Endothelial cell of umbilical vein (primary cell): Measurements from ENCODE around the gene RELCH.

Source experiments
- JUN ChIP-seq: IDR thresholded peaks from 2 replicates; pipeline ENCODE4 v1.6.1; 2011; ENCODE audit warnings: borderline replicate concordance, low read depth; ENCODE audit not compliant: insufficient read length, insufficient read depth
- MYC ChIP-seq: IDR thresholded peaks from one replicate; pipeline ENCODE4 v1.6.1; 2011; ENCODE audit warnings: mild to moderate bottlenecking, low read depth, low read length
- POLR2A ChIP-seq: IDR thresholded peaks from 2 replicates; pipeline ENCODE4 v1.6.1; 2012; ENCODE audit warnings: low read depth, mild to moderate bottlenecking, control low read depth, low read length
- POLR2AphosphoS5 ChIP-seq: IDR thresholded peaks from 2 replicates; pipeline ENCODE4 v1.6.1; 2012; ENCODE audit warnings: low read depth, mild to moderate bottlenecking, control low read depth, low read length, moderate library complexity; ENCODE audit not compliant: insufficient read depth
- TF ChIP-seq, protein P1 (sequence below), 2 donors: IDR thresholded peaks; 1 replicate in 1 of 2; 2 replicates in 1 of 2; pipeline ENCODE4 v1.5.1; 2011; ENCODE audit warnings: low read length in 2 of 2, mild to moderate bottlenecking in 2 of 2, moderate library complexity in 2 of 2, control low read depth in 1 of 2, inconsistent platforms in 1 of 2, low read depth in 1 of 2; ENCODE audit not compliant: insufficient read depth in 1 of 2; ENCODE audit errors: extremely low read depth in 1 of 2
- TF ChIP-seq, protein P2 (sequence below): IDR thresholded peaks from 2 replicates; pipeline ENCODE4 v1.6.1; 2011; ENCODE audit not compliant: insufficient read depth, insufficient read length

DNA sequence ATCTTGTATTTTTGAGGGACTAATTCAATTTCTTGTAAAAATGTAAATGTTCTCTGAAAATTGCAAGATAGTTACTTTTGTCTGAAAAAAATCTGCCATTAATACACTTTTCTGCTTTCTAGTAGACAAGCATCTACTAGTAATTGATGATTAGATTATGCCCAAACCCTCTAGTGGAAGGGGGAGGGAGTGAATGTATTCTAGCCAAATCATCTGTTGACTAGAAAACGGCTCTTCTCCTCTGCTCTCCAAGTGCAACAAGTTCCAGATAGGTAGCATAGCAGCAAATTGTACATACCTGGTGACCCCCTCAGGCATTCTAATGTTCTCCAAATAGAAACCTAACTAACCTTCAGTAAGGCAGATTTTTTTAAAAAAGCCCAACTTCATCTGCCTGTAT, 58.6 kb downstream of the RELCH start:
- TF ChIP-seq, protein P1, sequence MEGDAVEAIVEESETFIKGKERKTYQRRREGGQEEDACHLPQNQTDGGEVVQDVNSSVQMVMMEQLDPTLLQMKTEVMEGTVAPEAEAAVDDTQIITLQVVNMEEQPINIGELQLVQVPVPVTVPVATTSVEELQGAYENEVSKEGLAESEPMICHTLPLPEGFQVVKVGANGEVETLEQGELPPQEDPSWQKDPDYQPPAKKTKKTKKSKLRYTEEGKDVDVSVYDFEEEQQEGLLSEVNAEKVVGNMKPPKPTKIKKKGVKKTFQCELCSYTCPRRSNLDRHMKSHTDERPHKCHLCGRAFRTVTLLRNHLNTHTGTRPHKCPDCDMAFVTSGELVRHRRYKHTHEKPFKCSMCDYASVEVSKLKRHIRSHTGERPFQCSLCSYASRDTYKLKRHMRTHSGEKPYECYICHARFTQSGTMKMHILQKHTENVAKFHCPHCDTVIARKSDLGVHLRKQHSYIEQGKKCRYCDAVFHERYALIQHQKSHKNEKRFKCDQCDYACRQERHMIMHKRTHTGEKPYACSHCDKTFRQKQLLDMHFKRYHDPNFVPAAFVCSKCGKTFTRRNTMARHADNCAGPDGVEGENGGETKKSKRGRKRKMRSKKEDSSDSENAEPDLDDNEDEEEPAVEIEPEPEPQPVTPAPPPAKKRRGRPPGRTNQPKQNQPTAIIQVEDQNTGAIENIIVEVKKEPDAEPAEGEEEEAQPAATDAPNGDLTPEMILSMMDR (IDR thresholded peaks at IDR 0.05; ENCODE audit: extremely low read depth in 1 of 2, insufficient read depth in 1 of 2, low read depth in 1 of 2, low read length in 2 of 2) = no peak
- TF ChIP-seq POLR2AphosphoS5 (no peak), POLR2A (no peak), MYC (no peak), JUN (no peak)
- TF ChIP-seq, protein P2, sequence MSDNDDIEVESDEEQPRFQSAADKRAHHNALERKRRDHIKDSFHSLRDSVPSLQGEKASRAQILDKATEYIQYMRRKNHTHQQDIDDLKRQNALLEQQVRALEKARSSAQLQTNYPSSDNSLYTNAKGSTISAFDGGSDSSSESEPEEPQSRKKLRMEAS = no peak
